T-helper 1 cell (primary cell): ENCODE results near the gene CFAP58.
A peak's percentile ranks its signal among the peaks of the same experiment; 100 is the strongest.

Experiments
- DNase-seq, 5 donors: peaks; one replicate each; pipeline ENCODE4 v3.0.0-alpha.2; 2012 to 2020
- total RNA-seq, 4 donors: gene quantifications; one replicate each; lab custom pipeline; 2026; lab: John Stamatoyannopoulos, UW

The CFAP58 gene
- 0 to 0.15 (median 0) reads per million in 4 donors for total RNA-seq

GRCh38 chr10:104353325-104354048 is at the start of gene CFAP58:
TSS of gene CFAP58 (plus strand) at chr10:104353833. CDS start at chr10:104353898, 65 bp downstream.
- peak; percentile 83 to 93 (median 89) for DNase-seq

GRCh38 chr10:104304356-104304745 is 49.3 kb upstream of the CFAP58 start:
- no peak for DNase-seq

DNA sequence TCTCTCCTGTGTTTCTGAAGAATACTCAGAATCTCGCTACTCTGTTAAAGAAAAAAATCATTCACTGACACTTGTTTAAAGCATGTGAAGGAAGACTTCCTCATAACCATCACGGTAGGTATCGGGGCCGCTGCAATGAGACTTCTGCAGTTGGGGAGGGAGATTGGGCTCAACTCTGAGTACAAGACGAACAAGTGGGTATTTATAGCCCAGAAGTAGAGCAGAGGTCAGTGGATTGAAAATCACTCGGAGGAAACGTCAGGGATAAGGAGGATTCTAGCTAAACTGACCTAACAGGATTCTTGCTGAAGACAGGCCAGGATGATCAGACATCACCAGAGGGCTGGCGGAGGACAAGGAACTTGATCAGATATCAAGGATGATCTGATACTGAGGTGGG is 48.7 kb upstream of the CFAP58 start:
- DNase-seq, result no peak

GRCh38 chr10:104306897-104307296 is 46.7 kb upstream of the CFAP58 start:
- no peak for DNase-seq

DNA sequence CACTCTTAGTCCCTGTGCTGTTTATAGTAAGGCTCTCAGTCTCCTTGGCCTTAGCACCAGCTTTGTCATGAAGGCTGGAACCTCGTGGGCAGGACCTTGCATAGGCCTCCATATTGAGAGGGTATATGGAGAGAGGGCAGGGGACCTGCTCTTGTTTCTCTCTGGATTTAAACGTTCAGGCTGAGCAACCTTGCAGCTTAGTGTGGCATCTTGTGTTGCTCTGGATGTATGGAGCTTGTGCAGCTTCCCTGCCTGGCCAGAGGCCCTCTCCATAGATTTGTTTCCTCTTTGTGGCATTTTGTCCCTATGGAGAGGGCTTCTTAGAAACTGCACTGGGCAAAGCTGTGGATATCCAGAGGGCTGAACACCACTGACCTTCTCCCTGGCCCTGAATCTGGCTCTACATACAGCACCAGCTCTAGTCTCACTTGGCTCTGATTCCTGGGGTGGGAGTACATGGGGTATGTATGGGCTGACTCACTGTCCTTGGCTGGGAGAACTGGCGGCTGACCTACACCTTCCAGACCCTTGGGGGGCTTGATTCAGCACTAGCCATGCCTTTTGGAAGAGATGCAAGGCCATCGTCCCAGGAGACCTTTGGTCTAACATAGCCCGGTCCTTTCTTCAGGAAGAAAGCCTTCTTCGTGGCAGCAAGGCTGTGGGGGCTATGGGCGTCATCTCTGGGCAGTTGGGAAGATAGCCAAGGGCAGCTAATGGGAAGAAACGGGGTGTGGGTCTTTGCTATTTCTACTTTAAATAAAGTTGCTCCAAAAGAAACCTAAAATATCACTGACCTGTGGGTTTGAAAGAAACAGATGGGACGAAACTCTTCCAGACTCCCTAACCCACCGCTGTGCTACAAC is 45.8 kb upstream of the CFAP58 start:
- no peak for DNase-seq

DNA sequence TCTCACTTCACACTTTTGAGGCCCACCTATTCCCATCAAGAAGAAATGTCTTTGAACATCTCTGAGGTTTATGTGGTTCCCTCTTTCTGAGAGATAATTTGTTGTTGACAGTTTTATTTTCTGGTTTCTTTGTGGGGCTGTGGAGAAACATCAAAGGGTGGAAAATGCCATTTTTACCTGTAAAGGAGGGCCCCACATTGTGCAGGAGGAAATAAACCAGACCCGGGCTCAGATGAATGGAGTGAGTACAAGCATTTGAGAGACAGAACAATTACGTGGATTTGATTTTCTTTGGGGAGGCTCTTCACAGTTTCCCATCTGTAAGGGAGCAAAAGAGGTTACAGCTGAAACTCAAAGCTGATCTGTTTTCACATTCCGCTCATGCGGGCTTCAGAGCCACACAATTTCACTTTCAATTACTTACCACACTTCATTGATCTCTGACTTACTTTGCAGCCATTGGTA is 45.2 kb upstream of the CFAP58 start:
- peak in 1 of 5 donors; percentile 58 for DNase-seq

DNA sequence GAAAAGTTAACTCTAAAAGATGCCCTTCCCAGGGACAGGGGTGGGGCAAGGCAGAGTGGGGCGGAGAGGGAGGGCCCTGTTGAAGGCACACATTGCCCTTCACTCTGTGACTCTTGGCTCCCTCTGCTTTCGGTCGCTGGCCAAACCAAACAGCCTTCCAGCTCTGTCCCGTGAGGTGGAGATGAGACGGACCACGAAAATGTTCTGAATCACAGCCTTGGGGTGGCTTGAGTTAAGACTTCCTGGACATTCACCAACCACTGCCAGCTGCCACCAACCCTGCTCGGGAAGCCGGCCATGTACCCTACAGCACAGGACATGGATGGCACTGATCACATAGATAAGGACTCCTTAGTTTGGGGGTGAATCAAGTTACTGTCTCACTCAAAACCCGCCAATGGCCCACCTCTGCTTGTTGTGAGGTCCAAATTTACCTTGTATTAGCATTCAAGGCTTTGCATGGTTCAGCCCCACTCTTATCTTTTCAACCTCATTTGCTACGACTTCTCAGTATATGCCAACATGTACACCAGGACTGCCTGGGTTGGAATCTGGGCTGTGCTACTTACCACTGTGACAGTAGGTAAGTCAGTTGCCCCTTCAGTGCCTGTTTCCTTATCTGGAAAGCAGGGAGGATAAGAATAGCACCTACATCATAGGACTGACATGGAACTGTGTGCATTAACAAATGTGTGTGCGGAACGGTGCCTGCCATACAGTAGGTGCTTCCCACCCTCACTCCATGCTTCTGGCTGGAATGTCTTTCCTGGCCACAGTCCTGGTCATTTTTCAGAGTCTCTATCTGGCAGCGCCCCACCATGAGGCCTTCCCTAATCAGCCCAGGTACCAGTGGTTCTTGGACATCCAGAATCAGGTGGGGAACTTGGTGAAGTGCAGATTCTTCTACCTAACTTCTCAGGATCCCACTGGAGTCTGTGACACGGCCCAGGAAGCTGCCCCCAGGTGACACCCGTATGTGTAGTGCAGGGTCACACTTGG is 43.4 kb upstream of the CFAP58 start:
- no peak for DNase-seq

- no peak for DNase-seq
Observed at GRCh38 chr10:104311184-104311720, 42.4 kb upstream of the CFAP58 start.

DNA sequence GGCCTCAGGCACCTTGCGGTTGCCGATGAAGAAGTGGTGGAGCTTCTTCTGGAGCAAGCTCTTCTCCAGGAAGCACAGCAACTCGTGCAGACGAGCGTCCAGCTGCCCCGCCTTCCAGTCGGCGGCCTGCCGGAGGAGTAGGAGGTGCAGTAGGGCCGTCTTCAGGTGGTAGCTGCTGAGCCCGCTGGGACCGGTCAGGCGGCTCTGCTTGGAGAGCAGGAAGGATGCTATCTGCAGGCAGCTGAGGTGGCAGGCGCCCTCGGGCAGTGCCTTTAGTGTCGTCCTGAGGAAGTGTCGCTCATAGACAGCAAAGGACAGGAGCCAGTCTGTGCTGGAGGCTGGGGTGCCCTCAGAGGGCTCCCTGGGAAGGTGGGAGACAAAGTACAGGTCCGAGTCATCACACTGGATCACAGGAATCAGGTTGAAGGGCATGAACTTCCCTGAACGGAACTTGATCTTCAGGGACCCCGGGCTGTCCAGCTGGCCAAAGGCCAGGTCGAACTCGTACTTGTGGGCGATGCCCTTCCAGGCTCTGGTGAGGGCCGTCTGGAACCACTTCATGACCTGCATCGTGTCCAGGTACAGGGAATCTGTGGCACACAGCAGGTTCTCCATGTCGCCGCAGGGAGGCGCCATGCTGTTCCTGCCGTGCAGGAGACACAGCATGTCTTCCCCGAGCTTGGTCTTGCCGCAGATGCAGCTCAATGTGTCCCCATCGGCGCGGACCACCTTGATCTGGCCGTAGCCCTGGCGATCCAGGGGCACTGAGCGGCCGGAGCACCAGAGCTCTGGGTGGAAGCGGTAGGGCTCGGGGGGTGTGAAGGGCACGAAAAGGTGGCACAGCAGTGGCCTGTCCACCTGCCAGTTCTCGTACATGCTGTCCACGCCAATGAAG is 38.8 kb upstream of the CFAP58 start:
- no peak for DNase-seq

- DNase-seq, result no peak
Observed at GRCh38 chr10:104315486-104315921, 38.1 kb upstream of the CFAP58 start.

GRCh38 chr10:104316321-104317099 is 37.1 kb upstream of the CFAP58 start:
- no peak for DNase-seq

- DNase-seq, result no peak
Observed at GRCh38 chr10:104317269-104317710, 36.3 kb upstream of the CFAP58 start.

- no peak for DNase-seq
Observed at GRCh38 chr10:104317726-104318299, 35.8 kb upstream of the CFAP58 start.

- no peak for DNase-seq
Observed at GRCh38 chr10:104318326-104318725, 35.3 kb upstream of the CFAP58 start.

GRCh38 chr10:104318810-104319741 is 34.6 kb upstream of the CFAP58 start:
- DNase-seq, result no peak

- DNase-seq, result no peak
Observed at GRCh38 chr10:104321226-104321625, 32.4 kb upstream of the CFAP58 start.

- peak in 2 of 5 donors; percentile 21 to 49 for DNase-seq
Observed at GRCh38 chr10:104321725-104322415, 31.8 kb upstream of the CFAP58 start.

DNA sequence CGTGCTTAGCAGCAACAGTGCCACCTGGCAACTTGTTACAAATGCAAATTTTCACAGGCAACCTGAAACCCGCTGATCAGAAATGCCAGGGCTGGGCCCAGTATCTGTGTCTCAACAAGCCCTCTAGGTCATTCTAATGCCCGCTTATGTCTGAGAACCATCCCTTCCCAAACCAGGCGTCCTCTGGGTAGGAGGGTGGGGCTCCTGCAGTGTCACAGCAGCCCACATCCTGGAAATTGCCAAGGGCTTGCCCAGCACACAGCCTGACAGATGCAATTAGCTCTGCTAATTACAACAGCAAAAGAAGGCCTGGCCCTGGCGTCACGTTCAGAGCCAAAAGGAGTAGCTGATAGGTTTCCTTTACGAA is 31.2 kb upstream of the CFAP58 start:
- peak in 1 of 5 donors; percentile 87 for DNase-seq
